Mammary epithelial cell (primary cell): ENCODE data around the gene OSBP2.

Experiments used
- CTCF ChIP-seq, 2 donors: IDR thresholded peaks in 1 of 2; conservative IDR thresholded peaks in 1 of 2; 2 replicates each; pipeline ENCODE4 v1.5.1; 2011 to 2012; ENCODE audit warnings: inconsistent platforms in 2 of 2, low read length in 2 of 2, mild to moderate bottlenecking in 2 of 2, control low read depth in 1 of 2, low read depth in 1 of 2; ENCODE audit not compliant: insufficient read depth in 1 of 2; ENCODE audit errors: extremely low read depth in 1 of 2
- EZH2 ChIP-seq: IDR thresholded peaks from 2 replicates; pipeline ENCODE4 v1.6.1; 2012; ENCODE audit warnings: low read length, inconsistent platforms, borderline replicate concordance

- no peak for TF ChIP-seq EZH2
- no peak for TF ChIP-seq CTCF (conservative IDR thresholded peaks at IDR 0.05 in 1 of 2, IDR thresholded peaks at IDR 0.05 in 1 of 2; ENCODE audit: extremely low read depth in 1 of 2, insufficient read depth in 1 of 2, low read depth in 1 of 2, low read length in 2 of 2)
Measured at GRCh38 chr22:30953206-30953605, 258.5 kb downstream of the OSBP2 start.
